Upper lobe of left lung (tissue), 4 donors: Measurements from ENCODE around the gene ARID3A.

Experiments used
- CTCF ChIP-seq, 6 experiments: fragments of 450-650 bp in 4 of 6; fragments of 200-600 bp in 2 of 6; sonication (generic) in 2 of 6; IDR thresholded peaks; one replicate each; pipeline ENCODE4 v1.5.1; 2016 to 2019; ENCODE audit warnings: antibody characterized with exemption in 6 of 6
- EP300 ChIP-seq, 4 donors: sonication (generic); formaldehyde crosslinking; IDR thresholded peaks; one replicate each; pipeline ENCODE4 v1.5.1; 2017; ENCODE audit warnings: antibody characterized with exemption in 4 of 4, control low read depth in 2 of 4
- POLR2A ChIP-seq, 4 donors: fragments of 450-650 bp; IDR thresholded peaks; one replicate each; pipeline ENCODE4 v1.5.1; 2016 to 2017; ENCODE audit warnings: antibody characterized with exemption in 4 of 4, mild to moderate bottlenecking in 2 of 4
- POLR2AphosphoS5 ChIP-seq, 2 donors: sonication (generic); formaldehyde crosslinking; IDR thresholded peaks; one replicate each; pipeline ENCODE4 v1.5.1; 2017; ENCODE audit warnings: antibody characterized with exemption in 2 of 2

DNA sequence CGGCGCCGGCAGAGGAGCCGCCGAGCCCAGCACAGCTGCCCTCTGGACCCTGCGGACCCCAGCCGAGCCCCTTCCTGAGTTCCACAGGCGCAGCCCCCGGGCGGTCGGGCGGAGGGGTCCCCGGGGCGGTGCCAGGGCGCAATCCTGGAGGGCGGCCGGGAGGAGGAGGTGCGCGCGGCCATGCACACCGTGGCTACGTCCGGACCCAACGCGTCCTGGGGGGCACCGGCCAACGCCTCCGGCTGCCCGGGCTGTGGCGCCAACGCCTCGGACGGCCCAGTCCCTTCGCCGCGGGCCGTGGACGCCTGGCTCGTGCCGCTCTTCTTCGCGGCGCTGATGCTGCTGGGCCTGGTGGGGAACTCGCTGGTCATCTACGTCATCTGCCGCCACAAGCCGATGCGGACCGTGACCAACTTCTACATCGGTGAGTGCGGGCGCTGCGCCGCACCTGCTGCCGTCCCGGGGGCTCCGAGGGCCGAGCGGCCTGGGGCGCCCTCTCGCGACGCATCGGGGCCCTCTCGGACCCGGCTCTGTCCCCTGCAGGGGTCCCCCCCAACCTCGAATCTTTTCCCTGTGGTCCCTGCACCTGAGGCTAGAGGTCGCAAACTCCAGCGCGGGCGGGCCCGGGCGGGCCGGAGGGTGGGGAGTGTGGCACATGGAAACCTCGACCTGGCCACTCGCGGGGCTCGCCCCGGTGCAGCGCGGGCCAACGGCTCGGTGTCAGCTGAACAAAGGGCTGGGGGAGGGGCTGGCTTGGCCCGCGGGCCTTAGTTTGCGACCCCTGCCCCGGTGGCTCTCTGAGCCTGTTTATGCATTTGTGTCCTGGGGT, 8.3 kb upstream of the ARID3A start, which contains the start of gene KISS1R:
- TF ChIP-seq POLR2A (IDR thresholded peaks at IDR 0.05), result no peak
- peak; percentile 19 to 74 (median 44) for TF ChIP-seq CTCF (IDR thresholded peaks at IDR 0.05)
- TF ChIP-seq POLR2AphosphoS5 (IDR thresholded peaks at IDR 0.05), result no peak
- TF ChIP-seq EP300 (IDR thresholded peaks at IDR 0.05), result no peak
